Neutrophil (primary cell): Measurements from ENCODE around the gene HCFC1R1.

Experiments used
- H3K27ac ChIP-seq: fragments of 200-600 bp; sonication (generic); 2 replicates; pipeline ENCODE4 v1.5.1; 2016; ENCODE audit warnings: mild to moderate bottlenecking, moderate library complexity
- H3K27me3 ChIP-seq: fragments of 200-600 bp; sonication (generic); 2 replicates; pipeline ENCODE4 v1.6.0; 2016; ENCODE audit warnings: mild to moderate bottlenecking
- H3K36me3 ChIP-seq: fragments of 200-600 bp; sonication (generic); 2 replicates; pipeline ENCODE4 v1.5.1; 2017
- H3K4me1 ChIP-seq, 2 experiments: fragments of 200-600 bp in 1 of 2; sonication (generic) in 1 of 2; 1 replicate in 1 of 2; 2 replicates in 1 of 2; pipeline versions ENCODE4 v1.5.1 to v1.6.1; 2013 to 2016; ENCODE audit warnings: low read depth in 1 of 2, low read length in 1 of 2, mild to moderate bottlenecking in 1 of 2, moderate library complexity in 1 of 2; ENCODE audit not compliant: control insufficient read depth in 1 of 2, insufficient read depth in 1 of 2
- H3K4me3 ChIP-seq, 2 experiments: fragments of 200-600 bp in 1 of 2; sonication (generic) in 1 of 2; 1 replicate in 1 of 2; 2 replicates in 1 of 2; pipeline ENCODE4 v1.5.1; 2013 to 2016; ENCODE audit warnings: low read depth in 1 of 2, low read length in 1 of 2, mild to moderate bottlenecking in 1 of 2, moderate library complexity in 1 of 2
- H3K9me3 ChIP-seq: fragments of 200-600 bp; sonication (generic); 2 replicates; pipeline ENCODE4 v1.5.1; 2016
- TF ChIP-seq, protein P1 (sequence below): fragments of 200-600 bp; sonication (generic); IDR thresholded peaks from 2 replicates; pipeline ENCODE4 v1.5.1; 2016; ENCODE audit warnings: antibody characterized with exemption

HCFC1R1 gene

DNA sequence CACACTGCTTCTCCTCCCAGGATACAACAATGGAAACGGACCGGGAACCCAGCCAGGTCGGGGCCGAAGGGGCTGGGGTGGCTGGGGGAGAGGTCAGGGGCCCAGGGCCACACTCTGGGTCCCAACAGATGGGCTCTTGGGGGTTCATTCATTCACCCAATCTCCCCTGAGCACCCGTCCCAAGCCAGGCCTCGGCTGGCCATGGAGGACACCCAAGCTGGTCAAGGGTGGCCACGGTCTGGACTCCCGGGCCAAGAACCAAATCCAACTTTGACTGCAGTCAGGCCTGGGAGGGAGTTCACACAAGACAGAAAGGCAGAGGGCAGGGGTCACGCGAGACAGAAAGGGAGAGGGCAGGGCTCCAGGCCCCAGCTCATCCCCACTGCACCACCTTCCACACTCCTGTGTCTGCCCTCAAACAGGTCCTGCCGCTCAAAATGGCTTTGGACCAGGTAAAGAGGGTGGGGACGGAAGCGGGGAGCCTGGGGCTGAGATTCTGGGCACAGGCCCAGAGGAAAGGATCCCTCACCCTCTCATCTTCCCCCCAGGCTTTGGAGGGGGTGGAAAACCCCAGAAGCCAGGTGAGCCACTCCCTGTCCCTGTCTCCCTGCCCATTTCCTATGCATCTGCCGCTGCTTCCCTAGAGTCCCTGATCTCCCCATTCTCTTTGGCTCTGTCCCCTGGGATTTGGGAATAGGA is 31.2 kb downstream of the HCFC1R1 start:
- H3K27me3 ChIP-seq: peaks cover 13% of the 10 kb centered on the region
- TF ChIP-seq, protein P1, sequence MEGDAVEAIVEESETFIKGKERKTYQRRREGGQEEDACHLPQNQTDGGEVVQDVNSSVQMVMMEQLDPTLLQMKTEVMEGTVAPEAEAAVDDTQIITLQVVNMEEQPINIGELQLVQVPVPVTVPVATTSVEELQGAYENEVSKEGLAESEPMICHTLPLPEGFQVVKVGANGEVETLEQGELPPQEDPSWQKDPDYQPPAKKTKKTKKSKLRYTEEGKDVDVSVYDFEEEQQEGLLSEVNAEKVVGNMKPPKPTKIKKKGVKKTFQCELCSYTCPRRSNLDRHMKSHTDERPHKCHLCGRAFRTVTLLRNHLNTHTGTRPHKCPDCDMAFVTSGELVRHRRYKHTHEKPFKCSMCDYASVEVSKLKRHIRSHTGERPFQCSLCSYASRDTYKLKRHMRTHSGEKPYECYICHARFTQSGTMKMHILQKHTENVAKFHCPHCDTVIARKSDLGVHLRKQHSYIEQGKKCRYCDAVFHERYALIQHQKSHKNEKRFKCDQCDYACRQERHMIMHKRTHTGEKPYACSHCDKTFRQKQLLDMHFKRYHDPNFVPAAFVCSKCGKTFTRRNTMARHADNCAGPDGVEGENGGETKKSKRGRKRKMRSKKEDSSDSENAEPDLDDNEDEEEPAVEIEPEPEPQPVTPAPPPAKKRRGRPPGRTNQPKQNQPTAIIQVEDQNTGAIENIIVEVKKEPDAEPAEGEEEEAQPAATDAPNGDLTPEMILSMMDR: no peak
- no peaks in the 10 kb centered on the region for H3K36me3 ChIP-seq
- H3K27ac ChIP-seq: no peak overlapping the region
- H3K4me3 ChIP-seq: no peak overlapping the region
- H3K4me1 ChIP-seq: no peaks in the 10 kb centered on the region
- H3K9me3 ChIP-seq: no peaks in the 10 kb centered on the region

DNA sequence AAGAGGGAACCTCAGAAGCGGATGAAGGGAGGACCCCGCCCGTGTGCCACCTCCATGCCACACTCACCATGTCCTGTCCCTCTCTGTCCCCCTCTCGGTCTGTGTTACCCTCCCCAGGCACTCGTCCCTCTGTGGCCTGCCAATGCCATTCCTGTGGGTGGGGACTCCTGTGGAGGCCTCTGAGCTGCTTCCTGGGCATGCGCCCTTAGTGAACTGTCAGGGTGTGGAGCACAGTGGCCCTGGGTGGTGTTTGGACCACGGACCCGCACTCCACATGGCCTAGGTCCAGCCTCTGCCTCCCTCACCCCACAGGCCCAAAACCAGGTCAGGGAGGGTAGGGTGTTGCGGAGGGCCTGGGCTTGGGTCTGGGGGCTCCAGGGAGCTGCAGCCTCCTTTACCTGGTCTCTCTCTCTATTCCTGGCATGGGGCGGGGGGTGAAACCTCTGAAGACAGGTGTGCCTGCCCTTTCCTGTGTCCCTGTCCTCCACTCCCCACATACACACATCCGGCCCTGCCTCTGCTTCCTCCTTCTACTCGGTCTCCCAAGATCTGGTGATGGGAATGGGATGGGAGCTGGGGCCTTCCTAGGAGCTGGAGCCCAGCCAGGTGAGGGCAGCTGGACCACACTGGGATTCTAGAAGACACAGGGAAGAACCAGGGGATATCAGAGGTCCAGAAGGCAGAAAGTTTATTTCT is 32.0 kb downstream of the HCFC1R1 start:
- H3K36me3 ChIP-seq: no peaks in the 10 kb centered on the region
- peaks cover 13% of the 10 kb centered on the region for H3K27me3 ChIP-seq

DNA sequence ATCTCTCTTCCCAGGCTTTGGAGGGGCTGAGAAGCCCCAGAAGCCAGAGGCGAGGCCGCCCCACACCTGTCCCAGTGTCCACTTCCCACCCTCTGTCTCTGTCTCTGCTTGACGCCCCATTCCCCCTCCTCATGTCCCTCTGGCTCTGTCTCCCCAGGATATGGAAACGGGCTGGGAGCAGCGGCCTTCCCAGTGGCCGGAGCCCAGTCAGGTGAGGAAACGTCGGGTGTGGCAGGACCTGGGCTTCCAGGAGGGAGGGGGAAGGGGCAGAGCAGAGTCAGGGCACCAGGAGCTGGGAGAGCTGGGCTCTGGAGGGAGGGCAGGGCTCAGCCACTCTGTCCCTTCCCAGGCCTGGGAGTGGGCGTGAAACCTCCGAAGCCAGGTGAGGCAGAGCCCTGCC is 32.9 kb downstream of the HCFC1R1 start:
- Histone ChIP-seq H3K9me3 (no peaks in the 10 kb centered on the region), H3K27ac (no peak overlapping the region), H3K27me3 (peaks cover 13% of the 10 kb centered on the region), H3K4me3 (no peak overlapping the region), H3K4me1 (no peaks in the 10 kb centered on the region), H3K36me3 (no peaks in the 10 kb centered on the region)
- TF ChIP-seq, protein P1: no peak

More for the DNA sequence above, 32.0 kb downstream of the HCFC1R1 start:
- Histone ChIP-seq H3K4me3 (no peak overlapping the region), H3K4me1 (no peaks in the 10 kb centered on the region), H3K27ac (no peak overlapping the region), H3K9me3 (no peaks in the 10 kb centered on the region)
- TF ChIP-seq, protein P1: no peak

DNA sequence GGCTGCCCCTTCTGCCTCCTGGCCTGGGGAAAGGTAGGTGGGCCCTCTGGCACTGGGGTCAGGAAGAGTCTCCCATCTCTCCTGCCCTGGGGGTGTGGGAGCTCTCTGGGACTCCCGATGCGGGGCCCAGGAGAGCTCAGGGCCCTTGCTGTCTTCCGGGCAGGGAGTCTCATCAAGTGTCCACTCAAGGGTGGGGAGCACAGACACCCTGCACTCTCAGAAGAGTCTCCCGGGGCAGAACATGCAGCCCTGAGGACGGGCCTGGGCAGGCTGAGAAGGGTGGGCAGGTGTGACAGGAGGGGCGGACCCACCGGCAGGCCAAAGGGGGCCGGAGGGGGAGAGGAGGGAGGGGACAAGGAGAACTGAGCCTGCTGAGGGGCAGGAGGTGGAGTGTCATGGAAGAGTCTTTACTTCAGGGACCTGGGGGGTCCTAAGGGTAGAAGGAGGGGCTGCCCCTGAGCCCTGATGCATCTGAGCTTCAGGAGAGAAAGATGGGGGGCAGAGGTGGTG is 35.1 kb downstream of the HCFC1R1 start:
- Histone ChIP-seq H3K9me3 (no peaks in the 10 kb centered on the region), H3K4me3 (no peak overlapping the region), H3K27ac (no peak overlapping the region), H3K4me1 (peaks cover 5 to 6% of the 10 kb centered on the region in 2 experiments), H3K36me3 (no peaks in the 10 kb centered on the region), H3K27me3 (peaks cover 13% of the 10 kb centered on the region)
- TF ChIP-seq, protein P1: no peak

DNA sequence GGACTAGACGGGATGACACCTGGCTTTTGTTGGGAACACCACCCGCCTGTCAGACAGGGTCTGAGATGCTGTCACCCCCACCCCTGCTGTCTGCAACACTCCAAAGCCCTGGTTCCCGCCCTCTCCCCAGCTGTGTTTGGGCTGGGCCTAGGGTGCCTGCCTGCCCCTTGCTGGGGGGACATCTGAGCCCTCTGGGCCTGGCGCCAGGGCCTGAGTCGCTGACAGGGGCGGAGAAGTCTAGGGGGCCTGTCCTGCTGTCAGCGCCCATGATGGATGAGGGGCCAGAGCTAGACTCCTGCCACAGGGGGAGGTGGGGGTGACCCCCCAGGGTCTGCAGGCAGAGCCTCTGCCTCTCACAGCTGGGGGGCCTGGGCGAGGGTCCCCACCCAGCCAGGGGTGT is 35.9 kb downstream of the HCFC1R1 start:
- Histone ChIP-seq H3K36me3 (no peaks in the 10 kb centered on the region), H3K4me3 (no peak overlapping the region), H3K4me1 (peaks cover 8% of the 10 kb centered on the region in 2 experiments), H3K27me3 (peaks cover 13% of the 10 kb centered on the region), H3K27ac (no peak overlapping the region), H3K9me3 (no peaks in the 10 kb centered on the region)
- TF ChIP-seq, protein P1: no peak
